SK-N-DZ (cell line): Measurements from ENCODE around the gene SERINC4.

Source experiments
- DNase-seq: peaks from one replicate; pipeline ENCODE4 v3.0.0-alpha.2; 2015; ENCODE audit warnings: low spot score

SERINC4 gene

DNA sequence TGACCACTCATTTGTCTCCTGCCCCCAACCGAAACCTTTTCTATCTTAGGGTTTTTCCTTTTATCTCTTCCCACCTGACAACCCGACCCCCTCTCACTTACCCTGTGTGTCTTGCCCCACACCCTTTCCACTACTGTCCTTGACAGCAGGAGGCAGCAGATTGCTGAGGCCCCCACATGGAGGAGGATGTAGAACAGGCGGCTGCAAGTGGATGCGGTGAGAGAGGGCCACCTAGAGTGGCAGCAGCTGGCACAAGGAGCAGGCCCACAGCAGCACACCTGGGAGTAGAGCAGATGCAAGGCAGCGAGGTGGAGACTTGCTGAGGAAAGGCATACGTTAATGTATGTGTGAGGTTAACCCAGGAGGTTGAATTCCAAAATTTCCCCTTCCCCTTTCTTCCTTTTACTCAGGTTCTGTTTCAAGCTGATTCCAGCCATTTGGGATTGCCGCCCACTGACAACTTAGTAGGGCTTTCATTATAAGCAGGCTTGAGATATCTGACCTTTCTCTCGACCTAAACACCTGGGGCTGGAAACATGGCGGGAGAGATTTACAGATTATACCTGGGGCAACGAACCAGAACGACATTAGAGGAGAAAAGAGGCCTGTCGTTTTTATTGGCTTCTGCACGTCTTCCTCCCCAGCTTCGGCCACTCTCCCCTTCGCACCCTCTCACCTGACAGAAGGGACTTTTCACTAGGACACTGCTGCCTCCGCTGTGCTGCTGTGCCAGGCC is 643 bp downstream of the SERINC4 start:
- no peak for DNase-seq

GRCh38 chr15:43796566-43796965 is 3.5 kb downstream of the SERINC4 start:
- DNase-seq: no peak

GRCh38 chr15:43795997-43796396 is 4.0 kb downstream of the SERINC4 start:
- DNase-seq: no peak

DNA sequence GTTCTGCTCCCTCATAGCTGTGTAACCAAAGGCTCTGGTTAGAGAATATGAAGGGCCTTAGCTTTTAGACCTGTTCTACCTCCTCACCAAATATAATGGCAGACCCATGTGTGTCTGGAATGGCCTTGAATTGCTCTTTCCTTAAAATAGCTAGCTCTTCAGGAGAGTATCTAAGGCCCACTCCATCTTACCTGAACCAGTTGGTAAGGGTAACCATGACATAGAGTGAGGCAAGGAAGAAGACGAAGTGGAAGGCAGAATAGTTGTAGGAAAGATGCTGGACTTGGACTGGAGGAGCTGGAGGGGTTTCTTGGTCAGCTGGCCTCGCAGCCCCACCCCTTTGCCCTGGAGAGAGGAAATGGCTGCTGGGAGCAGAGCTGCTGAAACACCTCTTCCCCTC is 4.8 kb downstream of the SERINC4 start:
- DNase-seq: no peak

DNA sequence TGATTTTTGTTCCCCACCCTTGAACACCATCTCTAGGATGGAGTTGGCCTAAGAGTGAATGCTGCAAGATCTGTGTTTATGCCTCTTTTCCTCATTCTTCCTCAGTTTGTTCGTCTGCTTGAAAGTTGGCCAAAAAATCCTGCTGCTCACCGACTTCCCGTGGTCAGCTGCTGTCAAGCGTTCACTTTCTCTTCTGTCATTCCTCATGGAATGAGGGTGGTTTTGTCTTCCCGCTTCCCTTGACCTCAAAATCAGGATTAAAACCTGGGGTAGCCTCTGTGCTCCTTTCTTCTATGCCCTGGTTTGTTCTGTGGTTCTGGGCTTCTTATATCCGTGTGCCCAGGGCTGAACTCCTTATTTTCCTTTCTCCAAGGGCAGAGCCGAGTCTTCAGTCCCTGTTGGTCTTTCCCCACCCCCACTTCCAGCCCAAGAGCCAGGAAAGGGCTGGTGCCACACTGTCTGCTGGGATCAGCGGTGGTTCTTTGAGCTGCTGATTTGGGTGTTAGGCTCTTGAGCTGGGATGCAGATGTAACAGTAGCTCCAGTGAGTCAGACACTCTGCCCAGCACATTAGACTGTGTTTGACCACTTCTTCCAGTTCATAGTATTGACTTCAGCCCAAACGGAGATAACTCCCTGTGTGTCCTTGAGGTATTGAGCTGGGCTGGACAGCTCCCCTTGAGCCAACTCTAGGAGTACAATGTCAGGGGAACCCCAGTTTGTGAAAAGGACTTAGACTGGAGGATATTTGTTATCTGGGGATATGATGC is 5.6 kb downstream of the SERINC4 start:
- no peak for DNase-seq

DNA sequence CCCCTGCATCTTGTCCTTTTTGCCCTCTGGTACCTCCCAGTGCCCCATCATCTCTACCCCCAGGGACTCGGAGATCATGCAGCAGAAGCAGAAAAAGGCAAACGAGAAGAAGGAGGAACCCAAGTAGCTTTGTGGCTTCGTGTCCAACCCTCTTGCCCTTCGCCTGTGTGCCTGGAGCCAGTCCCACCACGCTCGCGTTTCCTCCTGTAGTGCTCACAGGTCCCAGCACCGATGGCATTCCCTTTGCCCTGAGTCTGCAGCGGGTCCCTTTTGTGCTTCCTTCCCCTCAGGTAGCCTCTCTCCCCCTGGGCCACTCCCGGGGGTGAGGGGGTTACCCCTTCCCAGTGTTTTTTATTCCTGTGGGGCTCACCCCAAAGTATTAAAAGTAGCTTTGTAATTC is 6.4 kb downstream of the SERINC4 start:
- no peak for DNase-seq

DNA sequence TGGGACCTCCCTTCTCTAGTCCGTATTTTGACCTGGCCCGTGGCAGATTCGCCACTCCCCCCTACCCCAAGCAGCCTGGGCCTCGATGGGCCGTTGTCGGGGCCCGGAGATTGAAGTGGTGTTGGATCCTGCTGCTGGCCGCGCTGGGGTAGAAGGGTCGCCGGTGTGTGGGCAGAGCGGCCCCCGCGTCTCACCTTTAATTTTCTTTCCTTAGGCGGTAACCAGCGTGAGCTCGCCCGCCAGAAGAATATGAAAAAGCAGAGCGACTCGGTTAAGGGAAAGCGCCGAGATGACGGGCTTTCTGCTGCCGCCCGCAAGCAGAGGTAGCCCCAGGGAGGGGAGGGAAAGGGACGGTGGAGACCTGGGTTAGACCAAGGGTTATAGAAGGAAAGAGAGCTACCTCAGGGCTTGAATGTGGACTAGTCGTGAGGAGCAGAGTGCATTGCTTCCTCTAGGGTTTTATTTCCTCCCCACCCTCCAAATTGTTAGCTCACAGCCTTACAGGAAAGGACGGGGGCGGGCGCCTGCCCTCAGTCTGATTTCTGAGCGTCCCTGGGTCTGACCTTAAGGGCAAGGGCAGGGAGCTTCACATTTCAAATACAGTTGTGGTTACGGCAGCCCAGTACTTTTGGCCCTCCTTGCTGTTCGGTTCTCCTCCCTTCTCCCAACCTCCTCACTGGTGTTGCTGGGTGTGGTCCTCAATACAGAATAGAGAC is 7.1 kb downstream of the SERINC4 start:
- DNase-seq: no peak

DNA sequence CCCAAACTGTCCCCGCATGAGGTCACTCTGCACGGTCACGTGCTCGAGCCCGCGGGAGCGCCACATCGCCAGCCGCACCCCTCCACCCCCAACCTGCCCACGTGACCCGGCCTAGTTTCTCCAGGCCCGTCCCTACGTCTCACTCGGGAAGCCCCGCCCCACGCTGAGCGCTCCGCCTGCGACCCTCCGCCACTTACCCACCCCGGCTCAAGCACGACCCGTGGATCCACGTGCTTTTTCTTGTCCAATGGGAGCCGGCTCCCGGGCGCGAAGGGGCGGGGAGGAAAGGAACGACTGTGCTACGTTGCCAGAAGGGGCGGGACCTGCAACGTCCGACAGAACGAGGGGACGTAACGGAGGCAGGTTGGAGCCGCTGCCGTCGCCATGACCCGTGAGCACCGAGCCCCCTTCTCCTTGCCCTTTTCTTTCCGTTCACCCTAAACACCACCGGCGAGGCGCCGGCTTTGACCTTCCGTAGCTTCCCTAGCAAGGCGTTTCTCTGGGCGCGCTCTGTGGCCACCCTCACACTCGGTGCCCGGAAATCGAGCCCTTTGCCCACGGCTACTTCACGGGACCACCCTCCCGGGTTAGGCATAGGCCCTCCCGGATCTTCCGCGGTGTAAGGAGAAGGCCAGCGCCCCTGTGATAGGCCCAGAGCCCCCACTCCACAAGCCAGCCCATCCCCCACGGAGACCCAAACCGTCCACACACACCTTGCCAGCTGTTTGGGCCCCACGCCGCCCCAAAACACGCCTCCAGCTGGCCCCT is 7.8 kb downstream of the SERINC4 start, which contains the start of gene SERF2:
TSS of gene SERF2 (plus strand) at position 328 of the 768 bp plus-strand sequence. CDS start at position 385, 57 bp downstream.
- peak; percentile 99 for DNase-seq

DNA sequence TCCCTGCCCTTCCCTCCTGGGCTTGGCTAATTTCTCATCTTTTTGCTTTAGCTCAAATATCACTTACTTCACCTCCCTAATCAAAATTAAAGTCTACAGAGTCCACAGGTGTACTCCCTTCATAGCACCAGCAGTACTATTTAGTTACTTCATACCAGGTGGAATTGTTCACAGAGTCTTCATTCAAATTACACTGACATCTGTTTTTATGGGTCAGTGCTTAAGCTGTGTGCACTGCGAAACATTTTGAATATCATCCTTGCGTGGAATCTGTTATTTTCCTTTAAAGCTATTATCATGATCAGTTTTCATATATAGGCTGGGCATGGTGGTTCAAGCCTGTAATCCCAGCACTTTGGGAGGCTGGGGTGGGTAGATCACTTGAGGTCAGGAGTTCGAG is 10.6 kb downstream of the SERINC4 start:
- DNase-seq: no peak

GRCh38 chr15:43779016-43779415 is 21.0 kb downstream of the SERINC4 start:
- DNase-seq: no peak

DNA sequence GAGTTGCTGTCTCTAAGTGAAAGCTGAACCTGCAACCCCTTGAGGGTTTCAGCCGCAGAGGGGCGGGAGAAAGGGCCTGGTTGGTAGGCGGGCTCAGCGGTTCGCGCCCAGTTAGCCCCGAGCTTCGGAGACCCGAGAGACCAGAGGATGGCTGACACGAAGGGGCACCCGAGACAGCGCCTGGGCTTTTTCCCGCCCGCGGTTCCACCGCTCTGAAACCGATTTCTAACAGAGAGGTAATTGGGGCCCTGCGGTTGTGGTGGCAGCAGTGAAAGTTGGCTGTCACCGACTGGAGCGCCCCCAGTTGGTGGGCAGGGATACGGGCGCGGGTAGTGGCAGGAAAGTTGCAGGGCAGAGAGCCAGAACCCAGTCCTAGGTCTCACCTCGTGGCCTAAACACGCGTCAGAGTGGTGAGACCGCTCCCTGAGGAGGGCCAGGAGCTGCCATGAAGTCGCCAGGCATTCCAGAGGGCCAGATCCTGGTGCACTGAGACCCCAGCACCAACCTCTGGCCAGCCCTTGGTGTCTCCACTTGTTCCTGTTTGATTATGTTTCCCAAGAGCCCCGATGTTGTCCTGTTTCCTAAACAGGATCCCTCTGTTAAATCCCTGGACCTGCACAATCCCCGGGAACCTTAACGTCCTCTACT is 22.6 kb downstream of the SERINC4 start:
- DNase-seq: no peak

DNA sequence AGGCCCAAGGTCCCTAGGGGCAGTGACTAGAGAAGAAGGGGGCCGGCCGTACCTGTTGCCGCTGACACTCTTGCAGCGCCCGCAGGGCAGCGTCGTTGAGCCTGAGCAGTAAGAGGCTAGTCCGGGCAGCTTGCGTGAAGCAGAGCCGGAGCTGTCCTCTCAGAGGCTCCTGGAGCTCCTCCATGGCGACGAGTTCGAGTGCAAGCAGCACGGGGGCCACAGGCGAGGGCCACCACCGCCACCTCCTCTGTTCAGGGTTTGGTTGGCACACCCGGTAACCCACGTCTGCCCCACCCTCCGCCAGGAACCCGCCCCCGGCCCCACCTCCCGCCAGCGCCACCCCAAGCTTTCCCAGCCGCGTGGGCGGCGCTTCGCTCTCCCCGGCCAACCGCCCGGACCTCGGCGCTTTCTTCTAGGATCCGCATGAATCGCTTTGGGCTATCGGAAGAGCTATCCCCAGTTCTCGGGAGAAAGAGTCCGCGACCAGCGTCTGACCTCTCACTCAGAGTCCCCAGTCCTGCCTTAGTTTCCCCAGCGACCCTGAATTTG is 23.2 kb downstream of the SERINC4 start, which contains the start of gene ELL3:
TSS of gene ELL3 (minus strand) at position 249 of the 549 bp plus-strand sequence. CDS start at position 184, 65 bp downstream.
- no peak for DNase-seq

- DNase-seq: no peak
Observed at GRCh38 chr15:43776101-43776717, 23.8 kb downstream of the SERINC4 start.

- peak; percentile 43 for DNase-seq
Observed at GRCh38 chr15:43775411-43775965, 24.5 kb downstream of the SERINC4 start.

DNA sequence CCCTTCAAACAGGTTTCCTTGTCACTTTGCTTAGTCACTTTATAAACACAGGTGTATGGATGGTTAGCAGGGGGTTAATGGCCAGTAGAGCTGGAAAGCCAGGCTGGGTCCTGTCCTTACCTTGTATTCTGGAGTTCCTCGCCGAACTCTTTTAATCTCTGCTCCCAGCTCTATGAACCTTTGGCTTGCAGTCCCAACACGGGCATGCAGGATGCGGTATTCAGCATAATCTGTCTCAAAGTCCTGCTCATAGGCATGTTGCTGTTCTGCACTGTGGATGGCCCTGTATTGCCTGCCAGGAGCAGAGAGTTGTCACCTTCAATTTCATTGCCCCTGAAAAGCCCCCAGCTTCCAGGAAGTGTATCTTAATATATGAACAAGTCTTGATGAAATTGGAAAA is 26.0 kb downstream of the SERINC4 start:
- no peak for DNase-seq

DNA sequence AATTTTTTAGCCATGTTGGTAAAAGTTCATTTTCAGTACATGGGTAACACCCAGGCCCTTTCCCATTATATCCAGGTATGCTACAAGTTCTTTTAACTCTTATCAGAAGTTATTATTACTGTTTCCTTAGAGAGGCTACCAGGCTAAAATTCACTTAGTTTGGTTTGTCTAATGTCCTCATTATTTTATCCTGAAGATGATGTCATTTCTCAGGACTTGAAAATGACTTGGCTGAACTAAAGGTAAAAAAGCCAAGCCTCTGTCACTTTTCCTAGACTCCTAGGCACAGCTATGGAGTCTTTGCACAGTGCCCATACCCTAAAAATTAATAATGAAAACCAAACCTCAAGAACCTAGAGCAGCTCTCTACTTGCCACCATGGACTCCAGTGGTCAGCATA is 27.4 kb downstream of the SERINC4 start:
- no peak for DNase-seq

GRCh38 chr15:43771816-43772215 is 28.2 kb downstream of the SERINC4 start:
- DNase-seq: no peak

DNA sequence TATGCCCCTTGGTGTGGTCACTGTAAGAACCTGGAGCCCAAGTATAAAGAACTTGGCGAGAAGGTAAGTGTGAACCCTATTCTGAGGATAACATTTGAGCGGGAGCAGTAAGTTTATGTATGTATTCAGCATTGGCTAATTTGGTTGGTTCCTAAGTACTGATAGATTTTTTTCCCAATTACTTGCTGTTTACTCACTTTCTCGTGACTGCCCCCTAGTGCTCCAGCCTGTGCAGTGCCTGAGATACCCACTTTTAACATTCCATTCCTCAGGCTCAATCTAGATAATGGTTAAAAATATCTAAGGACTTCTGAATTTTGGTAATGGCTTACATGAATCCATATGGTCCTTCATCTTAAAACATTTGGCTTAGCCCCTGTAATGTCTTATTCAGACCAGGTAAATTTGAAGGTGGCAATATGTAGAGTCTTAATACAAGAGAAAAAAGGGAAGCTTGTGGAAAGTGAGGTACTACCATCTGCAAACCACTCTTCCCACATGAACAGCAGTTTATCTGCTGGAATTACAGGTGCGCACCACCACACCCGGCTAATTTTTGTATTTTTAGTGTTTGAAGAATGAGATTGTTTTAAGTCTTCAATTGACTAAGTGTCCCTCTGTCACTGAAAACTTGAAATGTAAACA is 30.3 kb downstream of the SERINC4 start:
- peak; percentile 53 for DNase-seq

DNA sequence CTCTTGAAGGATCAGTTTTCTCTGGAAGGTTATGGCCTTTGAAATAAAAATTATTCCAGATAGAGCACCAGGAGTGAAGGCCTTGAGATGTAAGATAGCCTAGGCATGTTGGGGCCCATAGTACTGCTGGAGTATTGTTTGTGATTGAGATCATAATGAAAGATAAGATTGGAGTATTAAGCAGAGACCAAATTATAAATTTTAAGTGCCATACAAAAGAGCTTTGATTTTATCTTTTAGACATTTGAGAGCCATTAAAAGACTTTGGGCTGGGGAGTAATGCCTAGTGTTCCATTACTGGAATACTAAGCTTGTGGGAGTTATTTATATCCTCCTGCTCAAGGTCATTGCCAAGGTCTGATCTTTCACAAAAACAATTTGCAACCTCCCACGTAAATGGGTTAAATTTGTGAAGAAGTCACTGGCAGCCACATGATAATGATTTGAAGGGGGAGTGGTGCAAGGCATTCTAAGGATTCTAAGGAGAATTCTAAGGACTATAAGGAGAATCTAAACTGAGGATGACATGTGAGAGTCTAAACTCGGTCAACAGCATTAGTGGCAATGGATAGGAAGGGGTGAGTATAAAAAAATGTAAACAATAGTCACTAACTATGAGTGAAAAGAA is 36.1 kb downstream of the SERINC4 start:
- DNase-seq: no peak
